MM.1S (cell line): ENCODE data around the gene NUDT14.

Source experiments
- DNase-seq: peaks from one replicate; pipeline ENCODE4 v3.0.0-alpha.2; 2015
- H2AFZ ChIP-seq: fragments of 300-600 bp; sonication (generic); 2 replicates; pipeline ENCODE4 v1.6.0; 2016; ENCODE audit warnings: antibody characterized with exemption, low read length
- H3F3A ChIP-seq: fragments of 300-600 bp; sonication (generic); 2 replicates; pipeline ENCODE4 v1.6.1; 2016; ENCODE audit warnings: mild to moderate bottlenecking, antibody characterized with exemption, low read length, moderate library complexity, mixed read lengths; ENCODE audit not compliant: insufficient read depth
- H3K27ac ChIP-seq: fragments of 300-600 bp; sonication (generic); 2 replicates; pipeline ENCODE4 v1.5.1; 2016; ENCODE audit warnings: mild to moderate bottlenecking, low read length
- H3K27me3 ChIP-seq: fragments of 300-600 bp; sonication (generic); replicated peaks from 2 replicates; pipeline ENCODE4 v1.6.0; 2016; ENCODE audit warnings: low read length; ENCODE audit not compliant: insufficient read depth
- H3K36me3 ChIP-seq: fragments of 300-600 bp; sonication (generic); replicated peaks from 2 replicates; pipeline ENCODE4 v1.6.1; 2016; ENCODE audit warnings: mild to moderate bottlenecking, low read length, mixed read lengths; ENCODE audit not compliant: insufficient read depth
- H3K4me1 ChIP-seq: fragments of 300-600 bp; sonication (generic); 2 replicates; pipeline ENCODE4 v1.6.1; 2016; ENCODE audit warnings: low read length, mixed read lengths
- H3K4me2 ChIP-seq: fragments of 300-600 bp; sonication (generic); 2 replicates; pipeline ENCODE4 v1.6.0; 2016; ENCODE audit warnings: low read depth, low read length
- H3K4me3 ChIP-seq: fragments of 300-600 bp; sonication (generic); 2 replicates; pipeline ENCODE4 v1.5.1; 2016; ENCODE audit warnings: low read length, mixed read lengths
- H3K79me2 ChIP-seq: fragments of 300-600 bp; sonication (generic); 2 replicates; pipeline ENCODE4 v1.6.1; 2016; ENCODE audit warnings: mixed run types, low read length, mixed read lengths
- H3K9ac ChIP-seq: fragments of 300-600 bp; sonication (generic); 2 replicates; pipeline ENCODE4 v1.6.1; 2016; ENCODE audit warnings: low read length, mixed read lengths
- H3K9me2 ChIP-seq: fragments of 300-600 bp; sonication (generic); replicated peaks from 2 replicates; pipeline ENCODE4 v1.6.1; 2016; ENCODE audit warnings: mild to moderate bottlenecking, low read length, mixed read lengths; ENCODE audit not compliant: insufficient read depth
- H3K9me3 ChIP-seq: fragments of 300-600 bp; sonication (generic); replicated peaks from 2 replicates; pipeline ENCODE4 v1.6.1; 2016; ENCODE audit warnings: mild to moderate bottlenecking, low read length, mixed read lengths; ENCODE audit not compliant: insufficient read depth
- H4K20me1 ChIP-seq: fragments of 300-600 bp; sonication (generic); 2 replicates; pipeline ENCODE4 v1.6.1; 2016; ENCODE audit warnings: mild to moderate bottlenecking, low read length, moderate library complexity, mixed read lengths; ENCODE audit not compliant: insufficient read depth
- CTCF ChIP-seq: fragments of 300-600 bp; sonication (generic); IDR thresholded peaks from 2 replicates; pipeline ENCODE4 v1.5.1; 2016; ENCODE audit warnings: antibody characterized with exemption, low read length, mixed read lengths
- EZH2 ChIP-seq: fragments of 300-600 bp; sonication (generic); optimal IDR thresholded peaks from 2 replicates; pipeline ENCODE3; 2017; ENCODE audit warnings: low read depth, mild to moderate bottlenecking, antibody characterized with exemption, low read length, mixed read lengths
- EZH2phosphoT487 ChIP-seq: fragments of 300-600 bp; sonication (generic); IDR thresholded peaks from 2 replicates; pipeline ENCODE4 v1.6.1; 2018; ENCODE audit warnings: antibody characterized with exemption, low read length

The NUDT14 gene

DNA sequence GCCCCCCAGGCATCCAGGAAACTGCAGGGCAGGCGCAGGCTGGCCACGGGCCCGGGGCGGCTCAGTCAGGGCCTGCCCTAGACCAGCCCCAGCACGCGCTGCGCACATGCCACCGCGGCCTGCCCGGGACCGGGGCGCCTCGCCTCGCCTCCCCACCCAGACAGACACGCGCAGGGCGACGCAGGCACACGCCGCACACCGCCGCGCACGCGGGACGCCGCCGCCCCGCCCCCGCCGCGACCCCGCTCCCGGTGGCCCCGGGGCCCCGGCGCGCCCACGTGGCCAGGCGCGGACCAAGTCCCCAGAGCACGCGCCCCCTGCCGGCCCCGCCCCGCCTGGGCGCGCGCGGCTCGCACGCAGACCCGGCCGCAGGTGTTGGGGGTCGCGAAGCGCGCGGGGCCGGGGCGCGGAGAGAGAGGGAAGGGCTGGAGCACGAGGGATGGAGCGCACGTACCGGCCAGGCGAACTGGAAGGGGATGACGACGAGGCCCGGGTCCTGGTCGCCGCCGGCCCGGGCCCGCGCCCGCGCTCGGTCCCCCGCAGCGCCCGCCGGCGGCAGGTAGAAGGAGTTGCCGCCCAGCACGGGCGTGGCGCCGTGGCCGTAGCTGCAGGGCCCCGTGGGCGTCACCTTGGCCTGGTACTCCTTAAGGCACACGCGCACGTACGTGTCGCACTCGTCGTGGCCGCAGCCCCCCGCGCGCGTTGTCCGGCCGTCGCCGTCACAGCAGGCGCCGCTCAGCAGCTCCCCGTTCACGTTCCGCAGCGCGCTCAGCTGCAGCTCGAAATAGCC is 13.6 kb downstream of the NUDT14 start:
- DNase-seq: no peak
- Histone ChIP-seq H3F3A (no peaks in the 10 kb centered on the region), H3K9me3 (no peaks in the 10 kb centered on the region), H3K27me3 (peaks cover 12% of the 10 kb centered on the region; the same call in 1 of the 2 replicates), H3K27ac (no peak overlapping the region), H3K9me2 (no peaks in the 10 kb centered on the region), H3K79me2 (no peaks in the 10 kb centered on the region), H3K4me1 (no peaks in the 10 kb centered on the region), H3K4me2 (peak overlapping the region; percentile 39; the same call in 1 of the 2 replicates), H4K20me1 (no peaks in the 10 kb centered on the region), H3K4me3 (no peak overlapping the region), H3K9ac (no peak overlapping the region), H2AFZ (no peak overlapping the region), H3K36me3 (no peaks in the 10 kb centered on the region)
- TF ChIP-seq EZH2phosphoT487 (no peak), CTCF (no peak), EZH2 (no peak)

DNA sequence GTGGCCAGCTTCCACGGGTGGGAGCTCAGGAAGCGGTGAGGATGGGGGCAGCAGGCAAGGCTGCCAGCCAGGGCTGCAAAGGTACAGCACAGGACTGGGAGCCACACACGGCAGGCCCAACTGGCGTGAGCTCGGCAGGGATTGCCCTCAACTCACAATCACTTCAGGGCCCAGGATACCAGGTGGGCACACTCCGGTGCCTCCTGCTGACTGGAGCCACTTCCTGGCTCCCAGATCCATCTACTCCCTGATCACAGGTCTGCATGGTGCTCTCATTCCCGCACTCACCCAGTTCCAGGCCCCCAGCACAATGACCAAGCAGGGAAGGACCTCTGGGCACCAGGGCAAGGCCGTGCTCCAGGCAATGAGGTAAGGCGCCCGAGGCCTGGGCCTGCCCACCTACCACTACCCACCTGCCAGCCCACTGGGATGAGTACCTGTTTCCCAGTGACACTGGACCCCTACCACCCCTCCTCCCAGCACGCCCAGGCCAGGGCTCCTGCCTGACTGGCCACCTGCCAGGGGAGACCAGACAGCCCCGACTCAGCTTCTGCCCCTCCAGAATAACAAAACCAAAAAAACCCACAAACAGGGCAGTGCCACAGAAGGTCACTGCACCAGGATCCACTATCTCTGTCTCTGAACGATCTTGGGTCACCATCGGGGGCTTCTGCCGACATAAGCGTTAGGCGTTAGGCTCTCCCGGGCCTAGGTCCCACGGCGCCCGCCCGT is 14.4 kb downstream of the NUDT14 start:
- no peaks in the 10 kb centered on the region for H3K36me3 ChIP-seq
- no peaks in the 10 kb centered on the region for H3K9me2 ChIP-seq
- no peak overlapping the region for H3K4me3 ChIP-seq
- H3K4me2 ChIP-seq: no peak overlapping the region
- DNase-seq: no peak
- no peak overlapping the region for H3K9ac ChIP-seq
- H3K79me2 ChIP-seq: no peaks in the 10 kb centered on the region
- TF ChIP-seq EZH2: no peak
- TF ChIP-seq EZH2phosphoT487: no peak
- no peak for TF ChIP-seq CTCF
- H3K27ac ChIP-seq: no peak overlapping the region
- H2AFZ ChIP-seq: no peak overlapping the region
- H3K27me3 ChIP-seq: peaks cover 12% of the 10 kb centered on the region; the same call in 1 of the 2 replicates
- no peaks in the 10 kb centered on the region for H3K4me1 ChIP-seq
- H3K9me3 ChIP-seq: no peaks in the 10 kb centered on the region
- no peaks in the 10 kb centered on the region for H4K20me1 ChIP-seq
- H3F3A ChIP-seq: no peaks in the 10 kb centered on the region

GRCh38 chr14:105165761-105166485 is 15.2 kb downstream of the NUDT14 start:
- no peak overlapping the region for H3K9ac ChIP-seq
- H3K4me2 ChIP-seq: no peak overlapping the region
- H3F3A ChIP-seq: no peaks in the 10 kb centered on the region
- H3K4me1 ChIP-seq: no peaks in the 10 kb centered on the region
- TF ChIP-seq EZH2 (no peak), CTCF (no peak), EZH2phosphoT487 (no peak)
- no peak overlapping the region for H3K4me3 ChIP-seq
- H3K9me3 ChIP-seq: no peaks in the 10 kb centered on the region
- DNase-seq: no peak
- H3K27ac ChIP-seq: no peak overlapping the region
- H3K9me2 ChIP-seq: no peaks in the 10 kb centered on the region
- H3K27me3 ChIP-seq: peaks cover 12% of the 10 kb centered on the region; the same call in 1 of the 2 replicates
- no peaks in the 10 kb centered on the region for H3K79me2 ChIP-seq
- H4K20me1 ChIP-seq: no peaks in the 10 kb centered on the region
- H3K36me3 ChIP-seq: no peaks in the 10 kb centered on the region
- H2AFZ ChIP-seq: no peak overlapping the region
